Psoas muscle (tissue), 8 donors: ENCODE measurements around the gene PSMA7. TPM values are rescaled to one million over a fixed set of nuclear protein-coding genes. Genes with fewer than 3 reads are reported as not detected.

Experiments
- ATAC-seq, 4 donors: fragments of 200-7000 bp; cut with Tn5 transposase; one replicate each; pipeline ENCODE4 v1.9.1; 2020; ENCODE audit warnings: moderate library complexity in 3 of 4, mild to moderate bottlenecking in 2 of 4
- DNase-seq, 2 donors: peaks; one replicate each; pipeline ENCODE4 v3.0.0-alpha.2; 2020
- H3K27ac ChIP-seq: fragments of 200-600 bp; one replicate; pipeline ENCODE4 v1.8.0; 2022
- H3K27me3 ChIP-seq, 3 donors: fragments of 200-600 bp in 1 of 3; one replicate each; pipeline versions ENCODE4 v1.6.1 to v1.8.0; 2013 to 2022; ENCODE audit warnings: low read length in 2 of 3, mild to moderate bottlenecking in 2 of 3, moderate library complexity in 1 of 3; ENCODE audit not compliant: insufficient read depth in 3 of 3
- H3K36me3 ChIP-seq, 2 donors: fragments of 200-600 bp in 1 of 2; one replicate each; pipeline versions ENCODE4 v1.6.1 to v1.8.0; 2013 to 2022; ENCODE audit warnings: low read depth in 1 of 2, mild to moderate bottlenecking in 1 of 2, moderate library complexity in 1 of 2; ENCODE audit not compliant: insufficient read depth in 1 of 2
- H3K4me1 ChIP-seq: fragments of 200-600 bp; one replicate; pipeline ENCODE4 v1.8.0; 2022
- H3K4me3 ChIP-seq: fragments of 200-600 bp; one replicate; pipeline ENCODE4 v1.8.0; 2022; ENCODE audit warnings: mild to moderate bottlenecking
- H3K9me3 ChIP-seq: fragments of 200-600 bp; one replicate; pipeline ENCODE4 v1.8.0; 2022
- WGBS, 3 donors: extraction: QIAGEN DNeasy Blood & Tissue Kit; methylation state at CpG; one replicate each; pipeline versions ENCODE4 v1.1.6 to v1.1.7; 2013; 5-methylcytosine and 5-hydroxymethylcytosine counted together
- intact Hi-C, 2 donors: fragments of 100-400 bp; cut with DNase I; formaldehyde crosslinking; loops; one replicate each; pipeline versions ENCODE4 v1.11.0 to v1.14.2; 2022
- polyA plus RNA-seq, 3 donors: library from polyadenylated mRNA; stranded (reverse); fragments of 200-250 nt; gene quantifications; one replicate each; pipeline ENCODE4 v1.2.3, GENCODE V29; 2013
- total RNA-seq, 4 donors: library from RNA; stranded (reverse); fragmentation: NEBNext Ultra II Directional in 2 of 4; extraction: Animal tissue kit (Norgen Biotek cat#: 25700) in 2 of 4; gene quantifications; one replicate each; pipeline versions ENCODE4 v1.2.1 to v1.2.4, GENCODE V29; 2021 to 2023
- TF ChIP-seq, protein P1 (sequence below): fragments of 200-600 bp; IDR thresholded peaks from one replicate; pipeline ENCODE4 v1.8.0; 2022; ENCODE audit warnings: antibody characterized with exemption
- donor health status: healthy with polysubstance abuse.
- donor health status: DM: no; HTN: no; CAD: no; lungs with moderate emphysema.
- donor health status: Bipolar disorder and iron deficiency.
- donor health status: healthy.
- donor health status: DM: yes; HTN: yes; CAD: no.
- donor health status: DM: no; HTN: no; CAD: no.
- donor health status: DM: no; HTN: no; CAD: no.
- donor health status: DM: yes; HTN: yes; CAD: no.

Gene PSMA7
- total and polyA plus RNA-seq, 7 donors, result 307 to 1,146 (median 499) TPM

DNA sequence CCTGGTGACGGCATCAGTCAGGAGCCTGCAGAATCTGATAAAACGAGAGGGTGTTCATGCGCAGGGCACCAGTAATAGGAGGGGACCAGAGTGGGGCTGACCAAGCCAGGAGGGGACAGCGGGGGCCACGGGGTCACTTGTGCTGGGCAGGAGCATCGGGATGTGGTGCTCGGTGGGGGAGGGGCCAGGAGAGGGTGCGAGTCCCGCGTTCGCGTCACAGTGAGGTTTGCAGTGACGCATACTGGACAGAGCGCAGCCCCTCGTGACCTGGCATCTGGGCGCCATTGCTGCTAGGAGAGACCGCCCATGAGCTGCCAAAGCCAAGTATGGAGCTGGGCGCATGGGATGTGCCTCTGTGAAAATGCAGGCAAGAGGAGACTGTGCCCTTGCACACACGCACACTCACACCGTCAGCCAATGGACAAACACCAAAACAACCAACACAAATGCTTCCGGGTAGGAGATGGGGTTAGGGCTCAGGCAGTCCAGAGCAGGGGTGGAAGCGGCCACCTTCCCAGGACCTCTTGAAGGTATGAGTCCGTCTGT, 25.8 kb upstream of the PSMA7 start:
- intact Hi-C loops, result no loop called here
- ATAC-seq (no peak), DNase-seq (peak in 1 of 2 donors; percentile 1)
- 93 to 96% (median 95%) methylated on average over 23 of the region's 23 CpGs for WGBS, 3 donors
- TF ChIP-seq, protein P1, sequence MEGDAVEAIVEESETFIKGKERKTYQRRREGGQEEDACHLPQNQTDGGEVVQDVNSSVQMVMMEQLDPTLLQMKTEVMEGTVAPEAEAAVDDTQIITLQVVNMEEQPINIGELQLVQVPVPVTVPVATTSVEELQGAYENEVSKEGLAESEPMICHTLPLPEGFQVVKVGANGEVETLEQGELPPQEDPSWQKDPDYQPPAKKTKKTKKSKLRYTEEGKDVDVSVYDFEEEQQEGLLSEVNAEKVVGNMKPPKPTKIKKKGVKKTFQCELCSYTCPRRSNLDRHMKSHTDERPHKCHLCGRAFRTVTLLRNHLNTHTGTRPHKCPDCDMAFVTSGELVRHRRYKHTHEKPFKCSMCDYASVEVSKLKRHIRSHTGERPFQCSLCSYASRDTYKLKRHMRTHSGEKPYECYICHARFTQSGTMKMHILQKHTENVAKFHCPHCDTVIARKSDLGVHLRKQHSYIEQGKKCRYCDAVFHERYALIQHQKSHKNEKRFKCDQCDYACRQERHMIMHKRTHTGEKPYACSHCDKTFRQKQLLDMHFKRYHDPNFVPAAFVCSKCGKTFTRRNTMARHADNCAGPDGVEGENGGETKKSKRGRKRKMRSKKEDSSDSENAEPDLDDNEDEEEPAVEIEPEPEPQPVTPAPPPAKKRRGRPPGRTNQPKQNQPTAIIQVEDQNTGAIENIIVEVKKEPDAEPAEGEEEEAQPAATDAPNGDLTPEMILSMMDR, result no peak
- Histone ChIP-seq H3K27me3 (no peaks in the 10 kb centered on the region), H3K27ac (no peak overlapping the region), H3K4me1 (peaks cover 8% of the 10 kb centered on the region), H3K4me3 (no peak overlapping the region), H3K36me3 (peaks cover 4 to 67% of the 10 kb centered on the region in 2 donors), H3K9me3 (no peaks in the 10 kb centered on the region)

DNA sequence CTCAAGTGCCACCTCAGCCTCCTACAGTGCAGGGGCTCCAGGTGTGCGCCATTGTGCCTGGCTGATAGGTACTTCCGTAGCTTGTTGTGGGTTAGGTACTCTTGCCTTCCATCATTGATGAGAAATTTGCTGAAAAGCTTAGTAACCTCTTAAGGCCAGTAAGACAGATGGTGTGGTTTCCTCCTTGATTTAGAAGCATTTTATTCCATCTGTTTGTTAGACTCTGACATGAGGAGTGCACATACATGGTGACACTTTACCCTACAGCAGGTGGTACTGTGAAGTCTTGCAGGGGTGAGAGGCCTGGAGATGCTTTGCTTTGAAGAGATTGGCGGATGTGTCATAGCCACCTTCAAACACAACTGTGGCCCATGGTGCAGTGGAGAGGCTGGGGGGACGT, 24.9 kb upstream of the PSMA7 start:
- TF ChIP-seq, protein P1, result no peak
- no peak overlapping the region for H3K4me3 ChIP-seq
- H3K36me3 ChIP-seq, result peaks cover 7 to 67% of the 10 kb centered on the region in 2 donors
- DNase-seq (peak in 1 of 2 donors; percentile 6), ATAC-seq (no peak)
- H3K27ac ChIP-seq, result no peak overlapping the region
- intact Hi-C loops, result no loop called here
- H3K4me1 ChIP-seq, result peaks cover 8% of the 10 kb centered on the region
- no peaks in the 10 kb centered on the region for H3K27me3 ChIP-seq
- no peaks in the 10 kb centered on the region for H3K9me3 ChIP-seq
- WGBS, 3 donors, result 85 to 96% (median 92%) methylated on average over 4 of the region's 4 CpGs

DNA sequence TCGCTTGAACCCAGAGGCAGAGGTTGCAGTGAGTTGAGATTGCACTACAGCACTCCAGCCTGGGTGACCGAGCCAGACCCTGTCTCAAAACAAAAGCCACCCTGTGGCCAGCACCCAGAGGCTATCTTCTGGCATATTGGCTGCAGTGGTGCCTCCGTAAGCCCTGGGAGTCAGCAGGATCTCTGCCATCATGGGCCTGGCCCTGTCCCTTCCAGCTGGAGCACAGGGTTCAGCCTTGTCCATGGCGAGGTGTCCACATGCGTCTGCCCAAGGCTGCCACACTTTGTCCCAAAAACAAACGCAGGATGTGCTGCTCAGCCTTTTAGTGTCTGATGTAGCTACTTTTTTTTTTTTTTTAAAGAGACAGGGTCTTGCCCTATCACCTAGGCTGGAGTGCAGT, 24.3 kb upstream of the PSMA7 start:
- Histone ChIP-seq H3K27ac (no peak overlapping the region), H3K4me3 (no peak overlapping the region), H3K4me1 (peaks cover 8% of the 10 kb centered on the region), H3K9me3 (no peaks in the 10 kb centered on the region), H3K27me3 (no peaks in the 10 kb centered on the region), H3K36me3 (peaks cover 7 to 67% of the 10 kb centered on the region in 2 donors)
- TF ChIP-seq, protein P1, result no peak
- WGBS, 3 donors, result 46 to 74% (median 53%) methylated on average over 6 of the region's 6 CpGs
- intact Hi-C loops, result no loop called here
- DNase-seq (peak in 1 of 2 donors; percentile 44), ATAC-seq (no peak)

DNA sequence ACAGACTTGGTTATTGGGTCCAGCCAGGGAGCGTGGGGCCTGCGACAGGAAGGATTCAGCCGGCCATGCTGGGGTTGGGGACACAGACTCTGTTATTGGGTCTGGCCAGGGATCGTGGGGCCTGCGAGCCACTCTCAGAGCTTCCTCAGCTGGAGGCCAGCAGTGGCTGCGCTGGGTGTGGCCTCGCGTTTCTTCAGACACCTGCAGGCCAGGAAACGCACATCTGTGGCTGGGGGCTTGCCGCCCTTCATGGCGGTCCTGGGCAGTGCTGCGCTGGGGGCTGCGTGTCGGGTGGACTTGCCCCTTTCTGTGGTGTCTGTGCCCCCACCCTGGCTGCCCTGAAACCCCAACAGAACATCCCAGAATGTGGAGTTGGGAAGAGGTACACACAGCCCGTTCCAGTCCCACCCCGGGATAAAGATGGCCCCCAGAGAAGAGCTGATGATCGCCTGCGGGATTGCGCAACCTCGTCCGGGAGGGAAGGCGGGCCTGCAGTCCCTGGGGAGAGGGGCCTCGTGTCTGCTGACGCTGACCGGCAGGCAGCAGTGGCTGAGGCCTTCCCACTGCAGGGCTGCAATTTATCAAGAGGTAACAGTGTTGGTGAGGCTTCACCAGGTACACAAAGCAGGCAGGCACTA, 22.7 kb upstream of the PSMA7 start:
- no peak overlapping the region for H3K4me3 ChIP-seq
- H3K36me3 ChIP-seq, result peaks cover 7 to 79% of the 10 kb centered on the region in 2 donors
- H3K9me3 ChIP-seq, result no peaks in the 10 kb centered on the region
- ATAC-seq (peak in 3 of 4 donors; percentile 18 to 54 (median 29)), DNase-seq (peak; percentile 64 to 74)
- H3K4me1 ChIP-seq, result peaks cover 8% of the 10 kb centered on the region
- 78 to 86% (median 80%) methylated on average over 25 of the region's 25 CpGs for WGBS, 3 donors
- intact Hi-C loops, result no loop called here
- peak overlapping the region; percentile 30 for H3K27ac ChIP-seq
- H3K27me3 ChIP-seq, result no peaks in the 10 kb centered on the region
- TF ChIP-seq, protein P1, result no peak
